Measurements from ENCODE around the gene IMMP2L.
"Not testable (repeated sequence)": the region's sequence is repeated elsewhere in the genome, so short reads cannot be mapped to it uniquely, and the experiment has no call there.

The IMMP2L gene

DNA sequence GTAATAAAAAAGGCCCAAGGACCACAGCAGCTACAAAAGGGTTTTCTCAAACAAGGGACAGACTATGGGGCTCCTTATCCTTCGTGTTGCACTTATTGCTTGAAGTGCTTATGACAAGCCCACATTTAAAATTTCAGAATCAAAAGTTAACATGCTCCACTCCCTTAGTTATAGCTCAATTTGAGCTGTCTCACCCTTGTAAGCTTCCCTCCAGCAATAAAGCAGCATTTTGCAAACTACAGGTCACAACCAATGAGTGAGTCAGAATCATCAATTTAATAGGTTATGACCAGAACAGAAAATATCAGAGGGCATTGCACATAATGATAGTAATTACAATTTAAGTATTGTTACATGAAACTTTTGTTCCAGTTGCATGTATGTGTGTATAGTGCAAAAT lies 53.0 kb downstream of the IMMP2L start:
- DNase-seq (ENCODE audit: low read depth in 2 of 2) = no peak

DNA sequence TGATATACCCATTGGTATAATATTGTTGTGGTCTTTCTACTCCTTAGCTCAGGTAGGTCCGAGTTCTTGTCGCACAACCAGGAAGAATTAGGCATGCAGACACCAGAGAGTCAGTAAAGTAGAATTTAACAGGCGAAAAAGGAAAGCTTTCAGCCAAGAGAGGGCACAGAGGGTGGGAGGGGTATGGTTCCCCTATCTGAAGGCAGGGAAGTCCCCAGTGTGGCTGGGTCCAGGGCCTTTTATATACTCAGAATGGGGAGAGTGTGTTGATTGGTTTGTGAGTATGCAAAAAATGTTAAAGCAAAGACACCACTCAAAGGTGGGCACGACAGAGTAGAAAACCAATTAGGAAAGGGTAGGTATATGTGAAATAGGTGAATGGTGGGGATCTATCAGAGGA lies 53.9 kb downstream of the IMMP2L start:
- DNase-seq (ENCODE audit: low read depth in 2 of 2) = no peak

DNA sequence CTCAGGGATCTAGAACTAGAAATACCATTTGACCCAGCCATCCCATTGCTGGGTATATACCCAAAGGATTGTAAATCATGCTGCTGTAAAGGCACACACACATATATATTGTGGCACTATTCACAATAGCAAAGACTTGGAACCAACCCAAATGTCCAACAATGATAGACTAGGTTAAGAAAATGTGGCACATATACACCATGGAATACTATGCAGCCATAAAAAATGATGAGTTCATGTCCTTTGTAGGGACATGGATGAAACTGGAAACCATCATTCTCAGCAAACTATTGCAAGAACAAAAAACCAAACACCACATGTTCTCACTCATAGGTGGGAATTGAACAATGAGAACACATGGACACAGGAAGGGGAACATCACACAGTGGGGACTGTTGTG lies 56.9 kb downstream of the IMMP2L start:
- DNase-seq (ENCODE audit: low read depth in 2 of 2) = not testable (repeated sequence)

DNA sequence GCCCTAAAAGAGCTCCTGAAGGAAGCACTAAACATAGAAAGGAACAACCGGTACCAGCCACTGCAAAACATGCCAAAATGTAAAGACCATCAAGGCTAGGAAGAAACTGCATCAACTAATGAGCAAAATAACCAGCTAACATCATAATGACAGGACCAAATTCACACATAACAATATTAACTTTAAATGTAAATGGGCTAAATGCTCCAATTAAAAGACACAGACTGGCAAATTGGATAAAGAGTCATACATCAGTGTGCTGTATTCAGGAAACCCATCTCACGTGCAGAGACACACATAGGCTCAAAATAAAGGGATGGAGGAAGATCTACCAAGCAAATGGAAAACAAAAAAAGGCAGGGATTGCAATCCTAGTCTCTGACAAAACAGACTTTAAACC lies 60.5 kb downstream of the IMMP2L start:
- DNase-seq (ENCODE audit: low read depth in 2 of 2) = not testable (repeated sequence)

DNA sequence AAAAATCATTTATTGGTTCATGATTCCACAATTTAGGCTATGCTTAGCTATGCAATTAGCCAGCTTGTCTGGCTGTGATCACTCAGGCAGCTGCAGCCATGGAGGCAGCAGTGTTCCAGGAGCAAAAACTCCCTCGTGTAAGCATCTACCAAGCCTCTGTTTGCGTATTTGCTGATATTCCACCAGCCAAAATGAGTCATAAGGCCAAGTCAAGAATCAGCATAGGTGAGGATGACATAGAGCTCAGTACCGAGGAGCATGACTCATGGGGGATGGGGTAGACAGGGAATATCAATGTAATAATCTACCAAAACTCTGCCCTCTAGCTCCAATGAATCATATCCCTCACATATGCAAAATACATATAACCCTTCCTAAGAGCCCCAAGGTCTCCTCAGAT lies 63.3 kb downstream of the IMMP2L start:
- peak in 1 of 2 donors; percentile 6 for DNase-seq (ENCODE audit: low read depth in 2 of 2)

DNA sequence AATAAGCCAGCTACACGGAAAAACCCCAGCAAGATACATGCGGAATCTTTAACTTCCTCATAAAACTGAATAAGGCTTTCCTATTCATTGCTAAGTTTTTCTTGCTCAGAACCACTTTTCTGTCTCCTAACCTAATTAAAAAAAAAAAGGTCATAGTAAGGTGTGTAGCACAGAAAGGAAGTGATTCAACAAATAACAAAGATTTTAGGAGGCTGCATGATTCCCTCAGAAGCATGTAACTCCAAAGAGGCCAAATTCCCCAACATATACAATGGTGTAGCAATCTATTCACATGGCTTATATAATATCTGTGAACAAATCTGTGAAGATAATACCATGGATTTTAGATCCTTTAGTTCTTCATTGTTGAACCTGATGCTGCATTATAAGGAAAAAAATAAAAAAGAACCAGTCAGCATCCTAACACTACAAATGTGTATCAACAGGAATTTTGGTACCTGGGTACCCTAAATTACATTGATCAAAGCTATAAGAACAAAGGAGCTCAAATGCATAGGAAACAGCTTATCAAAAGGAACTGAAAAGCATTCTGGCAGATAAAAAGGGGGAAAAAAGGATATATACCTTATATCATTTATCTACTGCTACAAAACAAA lies 63.8 kb downstream of the IMMP2L start:
- no peak for DNase-seq (ENCODE audit: low read depth in 2 of 2)

DNA sequence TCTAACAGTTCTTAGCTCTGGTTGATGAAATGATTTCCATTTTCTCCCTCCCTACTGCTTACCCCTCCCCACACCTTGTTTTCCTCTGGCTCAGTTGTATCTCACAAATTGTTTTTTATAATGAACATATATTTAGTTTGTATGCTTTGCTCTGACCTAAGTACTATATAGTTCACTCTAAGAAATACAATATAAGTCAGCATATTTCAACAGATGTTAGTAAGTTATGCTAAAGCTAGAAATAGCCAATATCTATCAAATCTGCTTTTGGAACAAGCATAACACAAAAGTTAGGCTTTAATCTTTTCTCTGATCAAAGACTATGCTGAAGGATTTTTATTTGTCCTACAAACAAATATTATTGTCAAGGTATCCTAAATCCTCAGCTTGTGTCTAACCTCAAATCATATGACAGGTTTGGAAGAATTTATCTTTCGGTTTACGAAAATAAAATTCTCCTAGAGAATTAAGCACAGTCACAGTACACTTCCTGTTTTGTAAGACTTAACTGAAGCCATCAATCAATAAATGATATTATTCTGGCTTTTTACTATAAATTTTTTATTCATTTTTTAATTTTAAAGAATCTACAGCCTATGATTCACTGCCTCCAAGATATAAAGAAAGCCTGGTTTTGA lies 67.0 kb downstream of the IMMP2L start:
- DNase-seq (ENCODE audit: low read depth in 2 of 2) = no peak

DNA sequence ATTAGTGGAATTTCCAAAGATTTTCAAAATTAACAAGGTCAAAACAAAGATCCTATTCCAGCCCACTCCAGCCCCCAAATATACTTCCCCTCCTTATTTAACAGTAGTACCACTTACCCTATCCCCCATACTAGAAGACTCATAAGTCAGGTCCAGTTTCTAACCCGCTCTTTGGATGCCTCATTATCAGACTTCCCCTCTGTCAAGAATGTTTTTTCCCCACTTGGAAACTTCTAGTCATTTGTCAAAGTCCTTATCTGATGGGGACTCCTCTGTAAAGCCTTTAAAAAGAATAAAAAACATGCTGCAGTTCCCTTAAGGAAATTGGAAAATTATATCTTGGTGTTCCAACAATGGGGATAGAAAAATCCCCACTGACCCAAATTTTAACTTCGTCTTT lies 70.1 kb downstream of the IMMP2L start:
- DNase-seq (ENCODE audit: low read depth in 2 of 2) = no peak

DNA sequence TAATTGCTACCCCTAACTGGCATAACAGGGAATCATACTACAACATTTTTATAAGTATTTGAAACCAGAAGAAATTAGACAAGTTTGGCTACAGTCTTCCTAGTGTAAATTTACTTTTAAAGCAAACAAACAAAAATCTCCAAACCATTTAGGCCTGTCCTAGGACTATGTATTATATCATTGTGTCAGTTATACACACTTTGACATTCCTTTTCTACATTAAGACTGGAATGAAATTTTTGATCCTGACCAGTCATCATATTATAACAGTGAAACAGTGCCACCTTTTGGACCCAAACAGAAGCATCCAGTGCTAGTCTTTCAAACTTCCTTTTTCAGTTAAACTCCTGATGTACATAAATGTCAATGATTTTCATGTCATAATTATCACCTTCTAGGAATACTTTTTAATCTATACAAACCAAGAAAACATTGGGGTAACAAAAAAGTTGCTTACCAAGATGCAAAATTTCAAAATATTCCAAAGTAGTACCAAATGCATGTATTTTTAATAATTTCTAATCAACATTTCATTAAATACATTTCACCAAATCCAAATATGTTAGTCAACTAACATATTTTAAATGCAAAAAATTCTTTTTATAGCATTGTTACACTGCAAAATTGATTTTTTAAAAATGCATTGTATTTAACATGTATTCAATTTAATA lies 75.7 kb downstream of the IMMP2L start:
- DNase-seq (ENCODE audit: low read depth in 2 of 2) = no peak

DNA sequence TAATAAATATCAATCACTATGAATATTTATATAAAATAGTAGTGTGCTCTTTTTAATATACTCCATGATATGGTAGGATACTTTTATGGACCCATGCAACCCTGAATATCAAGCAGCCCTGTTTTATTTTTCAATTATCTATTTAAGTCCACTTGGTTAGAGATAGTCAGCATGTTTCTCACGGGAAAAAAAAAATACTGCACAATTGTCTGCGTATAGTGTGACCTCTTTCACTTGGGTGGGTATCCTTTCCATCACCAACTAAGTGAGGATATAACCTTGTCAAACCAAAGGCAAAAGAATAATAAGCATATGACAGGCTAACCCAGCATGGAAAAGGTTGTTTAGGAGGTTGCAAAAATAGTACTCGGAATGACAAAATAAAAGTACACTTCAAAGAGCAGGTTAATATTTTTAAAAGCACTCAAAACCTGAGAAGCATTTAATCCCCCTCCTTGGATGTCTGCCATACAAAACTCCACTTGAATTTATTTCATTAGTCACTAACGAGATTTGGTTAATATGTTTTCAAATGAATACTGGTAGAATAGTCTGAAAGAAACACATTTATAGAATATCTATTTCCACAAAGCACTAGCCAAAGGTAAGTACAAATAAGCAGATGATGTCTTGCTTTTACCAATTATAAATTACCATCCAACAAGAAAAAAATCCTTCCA lies 76.5 kb downstream of the IMMP2L start:
- no peak for DNase-seq (ENCODE audit: low read depth in 2 of 2)

DNA sequence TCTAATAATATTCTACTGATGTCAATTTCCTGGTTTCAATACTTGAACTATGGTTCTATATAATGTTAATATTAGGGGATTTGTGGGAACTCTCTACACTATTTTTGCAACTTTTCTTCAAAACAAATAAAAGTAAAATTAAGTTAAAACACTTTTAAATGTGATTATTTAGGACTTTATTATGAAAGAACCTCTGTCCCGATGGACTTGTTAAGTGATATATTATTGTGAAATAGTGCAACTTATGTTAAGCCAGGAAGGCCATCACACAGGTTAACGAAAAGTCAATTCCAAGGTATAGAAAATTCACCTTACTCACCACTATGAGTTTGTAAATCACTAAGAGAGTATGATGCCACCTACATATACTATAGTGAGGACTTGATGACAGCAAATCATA lies 79.2 kb downstream of the IMMP2L start:
- no peak for DNase-seq (ENCODE audit: low read depth in 2 of 2)

DNA sequence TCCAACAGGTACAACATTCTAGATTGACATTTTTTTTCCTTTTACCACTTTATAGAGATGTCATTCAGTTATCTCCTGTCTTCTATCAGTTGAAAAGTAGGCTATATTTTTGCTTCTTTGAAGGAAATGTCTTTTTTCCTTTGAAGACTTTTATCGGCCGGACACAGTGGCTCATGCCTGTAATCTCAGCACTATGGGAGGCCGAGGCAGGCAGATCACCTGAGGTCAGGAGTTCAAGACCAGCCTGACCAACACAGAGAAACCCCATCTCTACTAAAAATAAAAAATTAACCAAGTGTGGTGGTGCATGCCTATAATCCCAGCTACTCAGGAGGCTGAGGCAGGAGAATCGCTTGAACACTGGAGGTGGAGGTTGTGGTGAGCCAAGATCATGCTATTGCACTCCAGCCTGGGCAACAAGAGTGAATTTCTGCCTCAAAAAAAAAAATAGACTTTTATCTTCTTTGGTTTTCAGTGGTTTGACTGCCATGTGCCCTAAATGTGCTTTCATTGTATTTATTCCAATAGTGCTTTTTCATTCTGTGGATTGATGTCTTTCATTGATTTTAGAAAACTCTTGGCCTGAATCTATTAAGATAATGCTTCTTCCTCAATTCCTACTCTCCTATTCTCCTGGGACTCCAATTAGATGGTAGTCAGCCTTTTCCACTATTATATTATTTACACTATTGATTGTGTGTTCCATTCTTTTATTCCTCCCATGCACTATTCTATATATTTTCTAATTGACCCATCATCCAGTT lies 84.6 kb downstream of the IMMP2L start:
- DNase-seq (ENCODE audit: low read depth in 2 of 2) = no peak

DNA sequence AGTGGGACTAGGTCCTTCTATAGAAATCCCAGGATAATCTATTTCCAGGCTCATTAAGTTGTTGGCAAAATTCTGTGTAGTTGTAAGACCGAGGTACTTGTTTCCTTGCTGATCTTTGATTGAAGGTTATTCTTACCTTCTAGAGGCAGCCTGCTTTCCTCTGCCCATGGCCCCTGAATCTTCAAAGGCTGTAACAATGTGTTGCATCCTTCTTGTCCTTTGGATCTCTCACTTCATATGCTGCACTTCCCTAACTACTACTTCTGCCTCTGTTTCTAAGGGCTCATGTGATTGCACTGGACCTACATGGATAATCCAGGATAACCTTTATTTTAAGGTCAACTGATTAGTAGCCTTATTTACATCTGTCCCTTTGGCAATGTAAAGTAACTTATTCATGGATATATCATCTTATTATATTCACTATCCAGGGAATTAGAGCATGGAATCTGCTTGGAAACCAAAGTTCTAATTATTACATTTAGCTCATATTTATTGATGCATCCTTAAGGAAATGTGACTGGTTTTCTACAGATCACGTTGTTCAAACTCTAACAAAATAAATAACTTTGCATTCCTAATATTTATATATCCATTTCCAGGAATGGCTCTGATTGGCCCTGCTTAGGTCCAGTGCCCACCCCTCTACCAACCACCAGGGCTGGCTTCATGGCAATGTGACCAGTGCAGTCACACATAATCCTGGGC lies 85.6 kb downstream of the IMMP2L start:
- DNase-seq (ENCODE audit: low read depth in 2 of 2) = no peak

DNA sequence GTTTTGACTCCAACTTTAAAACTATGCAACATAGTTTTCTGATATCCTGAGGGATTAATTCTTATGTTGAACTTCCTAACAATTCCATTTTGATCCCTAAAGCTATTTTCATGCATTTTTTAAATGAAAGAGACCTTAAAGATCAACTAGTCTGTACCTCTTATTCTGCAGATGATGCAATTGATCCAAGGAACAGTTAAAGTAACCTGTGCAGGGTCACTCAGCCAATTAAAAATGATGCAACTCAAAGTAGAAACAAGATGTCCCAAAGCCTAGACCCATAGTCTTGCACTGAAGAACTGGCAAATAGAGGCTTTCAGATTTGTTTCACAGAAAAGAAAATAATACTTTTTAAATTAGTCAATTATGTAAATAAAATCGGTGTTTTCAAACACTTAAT lies 86.3 kb downstream of the IMMP2L start:
- DNase-seq (ENCODE audit: low read depth in 2 of 2) = no peak

DNA sequence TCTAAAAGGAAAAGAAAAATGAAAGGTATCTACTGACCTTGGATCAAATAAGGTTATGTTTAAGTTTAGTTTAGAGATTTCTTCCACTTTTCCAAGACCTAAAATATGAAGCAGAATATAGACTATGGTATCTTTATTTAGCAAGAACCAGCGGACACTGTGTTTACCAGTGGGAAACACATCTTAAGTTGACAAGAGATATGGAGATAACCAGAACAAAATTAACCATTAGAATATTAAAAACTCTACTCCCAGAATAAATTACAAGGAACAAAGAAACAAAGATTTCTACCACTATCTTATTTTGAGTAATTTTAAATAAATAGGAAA lies 86.9 kb downstream of the IMMP2L start:
- DNase-seq (ENCODE audit: low read depth in 2 of 2) = no peak

DNA sequence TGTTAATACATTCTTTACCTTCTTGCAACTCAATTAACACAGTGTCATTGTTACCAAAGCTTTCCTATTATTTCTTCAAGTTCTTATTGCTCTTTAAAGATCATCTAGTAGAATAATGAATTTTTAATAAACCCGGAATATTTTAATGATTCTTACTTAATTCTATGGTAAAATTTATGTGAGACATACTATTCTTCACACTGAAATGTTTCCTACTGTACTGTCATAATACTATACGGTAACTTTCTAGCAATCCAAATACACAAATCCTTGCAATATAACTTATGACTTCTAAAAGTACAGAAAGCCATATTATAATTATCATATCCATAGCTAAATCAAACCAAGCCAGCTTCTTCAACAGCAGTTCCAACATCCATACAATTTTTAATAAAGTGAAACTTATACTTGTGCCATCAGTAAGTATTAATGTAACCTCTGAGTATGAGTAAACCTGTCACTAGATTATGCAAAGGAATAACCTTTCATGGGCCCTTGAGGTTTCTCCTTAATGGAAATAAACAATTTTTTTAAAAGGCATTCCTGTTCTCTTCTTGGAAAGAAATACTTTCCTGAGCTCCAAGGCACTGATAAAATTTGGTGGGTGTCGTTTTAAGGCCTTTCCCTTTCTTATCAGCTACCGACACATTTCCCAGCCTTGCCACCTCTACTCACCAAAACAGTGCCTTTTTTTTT lies 87.4 kb downstream of the IMMP2L start:
- DNase-seq (ENCODE audit: low read depth in 2 of 2) = no peak

DNA sequence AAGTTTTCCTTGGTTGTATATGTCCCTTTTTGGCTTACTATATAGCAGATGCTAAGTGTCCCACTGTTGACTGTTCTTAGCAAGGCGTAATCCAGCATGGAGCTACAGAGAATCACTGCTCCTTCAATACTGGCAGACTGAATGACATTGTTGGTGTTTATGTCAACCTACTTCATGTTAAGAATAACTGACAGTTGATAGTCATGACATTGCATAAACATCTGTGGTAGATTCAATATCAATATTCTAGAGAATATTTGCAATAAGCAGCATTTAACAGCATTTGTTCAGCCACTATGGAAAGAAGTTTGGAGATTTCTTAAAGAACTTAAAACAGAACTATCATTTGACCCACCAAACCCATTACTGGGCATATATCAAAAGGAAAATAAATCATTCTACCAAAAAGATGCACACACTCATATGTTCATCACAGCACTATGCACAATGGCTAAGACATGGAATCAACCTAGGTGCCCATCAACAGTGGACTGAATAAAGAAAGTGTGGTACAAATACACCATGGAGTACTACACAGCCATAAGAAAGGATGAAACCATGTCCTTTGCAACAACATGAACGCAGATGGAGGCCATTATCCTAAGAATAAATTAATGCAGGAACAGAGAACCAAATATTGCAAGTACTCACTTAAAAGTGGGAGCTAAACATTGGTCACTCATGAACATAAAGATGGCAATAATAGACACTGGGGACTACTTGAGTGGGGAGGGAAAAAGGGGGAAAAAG lies 88.7 kb downstream of the IMMP2L start:
- no peak for DNase-seq (ENCODE audit: low read depth in 2 of 2)

DNA sequence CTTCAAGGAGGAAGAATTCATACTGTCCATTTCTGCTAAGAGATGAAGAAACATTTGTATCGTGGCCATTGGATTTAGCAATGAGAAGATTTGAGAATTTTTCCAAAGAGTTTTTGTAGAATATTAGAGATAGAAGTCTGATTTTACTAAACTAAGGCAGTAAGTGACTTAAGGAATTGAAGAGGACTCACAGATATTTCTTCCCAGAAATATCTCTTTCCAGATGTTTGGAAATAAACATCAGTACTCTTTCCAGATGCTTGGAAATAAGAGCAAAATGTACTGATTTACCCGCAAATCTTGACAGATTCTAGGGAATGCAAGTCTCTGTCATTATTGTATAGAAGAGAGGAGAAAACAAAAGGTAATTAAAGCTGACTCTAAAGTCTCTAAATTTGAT lies 91.3 kb downstream of the IMMP2L start:
- DNase-seq (ENCODE audit: low read depth in 2 of 2) = no peak

DNA sequence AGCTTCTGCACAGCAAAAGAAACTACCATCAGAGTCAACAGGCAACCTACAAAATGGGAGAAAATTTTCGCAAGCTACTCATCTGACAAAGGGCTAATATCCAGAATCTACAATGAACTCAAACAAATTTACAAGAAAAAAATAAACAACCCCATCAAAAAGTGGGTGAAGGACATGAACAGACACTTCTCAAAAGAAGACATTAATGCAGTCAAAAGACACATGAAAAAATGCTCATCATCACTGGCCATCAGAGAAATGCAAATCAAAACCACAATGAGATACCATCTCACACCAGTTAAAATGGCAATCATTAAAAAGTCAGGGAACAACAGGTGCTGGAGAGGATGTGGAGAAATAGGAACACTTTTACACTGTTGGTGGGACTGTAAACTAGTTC lies 92.4 kb downstream of the IMMP2L start:
- DNase-seq (ENCODE audit: low read depth in 2 of 2) = not testable (repeated sequence)

DNA sequence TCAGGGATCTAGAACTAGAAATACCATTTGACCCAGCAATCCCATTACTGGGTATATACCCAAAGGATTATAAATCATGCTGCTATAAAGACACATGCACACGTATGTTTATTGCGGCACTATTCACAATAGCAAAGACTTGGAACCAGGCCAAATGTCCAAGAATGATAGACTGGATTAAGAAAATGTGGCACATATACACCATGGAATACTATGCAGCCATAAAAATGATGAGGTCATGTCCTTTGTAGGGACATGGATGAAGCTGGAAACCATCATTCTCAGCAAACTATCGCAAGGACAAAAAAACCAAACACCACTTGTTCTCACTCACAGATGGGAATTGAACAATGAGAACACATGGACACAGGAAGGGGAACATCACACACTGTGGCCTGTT lies 96.5 kb downstream of the IMMP2L start:
- not testable (repeated sequence) for DNase-seq (ENCODE audit: low read depth in 2 of 2)

Measured in activated CD4-positive, alpha-beta T cell treated with anti-CD3 and anti-CD28 coated beads for 24 hours (primary cell).